ENCODE results near the gene RAP1GAP2. TPM values are rescaled to one million over a fixed set of nuclear protein-coding genes. Genes with fewer than 3 reads are reported as not detected.

Gene RAP1GAP2
- total RNA-seq, 1 experiment from 2014 or later: 72.8 TPM

DNA sequence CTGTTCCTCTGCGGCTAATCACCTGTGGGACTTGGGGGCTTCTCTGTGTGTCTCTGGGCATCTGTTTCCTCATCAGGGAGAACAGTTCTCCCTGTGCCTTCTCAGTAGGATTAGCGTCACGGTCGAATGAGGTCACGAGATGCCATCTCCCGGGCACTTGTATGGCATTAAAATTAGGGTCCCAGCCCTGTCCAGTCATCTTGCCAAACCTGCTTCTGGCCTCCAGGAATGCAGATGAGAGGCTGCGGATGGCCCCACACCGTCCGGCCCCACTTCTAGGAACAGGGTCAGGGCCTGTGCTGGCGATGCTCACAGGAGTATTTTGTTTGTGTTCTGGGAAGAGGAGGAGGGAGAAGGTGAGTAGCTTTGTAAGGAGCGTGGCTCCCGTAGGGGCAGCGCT is 208.7 kb downstream of the RAP1GAP2 start:
- CTCF ChIA-PET: interaction anchor here (1.3 kb wide), 1 partner anchor 177 kb away, joined by 4 read pairs; no protein-coding TSS in a partner anchor
- TF ChIP-seq NR2C2 (CRISPR knock-in tag; IDR thresholded peaks at IDR 0.05) (no peak), FOXJ3 (CRISPR knock-in tag; IDR thresholded peaks at IDR 0.05; ENCODE audit: borderline replicate concordance) (no peak), ATF6 (CRISPR knock-in tag; IDR thresholded peaks at IDR 0.05) (no peak), ZBTB43 (CRISPR knock-in tag; IDR thresholded peaks at IDR 0.05) (no peak), CREM (CRISPR knock-in tag; IDR thresholded peaks at IDR 0.05) (no peak), CBFB (CRISPR knock-in tag; IDR thresholded peaks at IDR 0.05; ENCODE audit: low read depth) (no peak), ZMAT4 (CRISPR knock-in tag; IDR thresholded peaks at IDR 0.05) (no peak), SP1 (CRISPR knock-in tag; conservative IDR thresholded peaks at IDR 0.05) (no peak), ZNF281 (CRISPR knock-in tag; IDR thresholded peaks at IDR 0.05) (no peak), MYBL2 (CRISPR knock-in tag; IDR thresholded peaks at IDR 0.05) (no peak), TCF7 (CRISPR knock-in tag; IDR thresholded peaks at IDR 0.05; ENCODE audit: low read depth) (no peak), IRF2 (CRISPR knock-in tag; IDR thresholded peaks at IDR 0.05; ENCODE audit: borderline replicate concordance, low read depth) (no peak), TEAD4 (CRISPR knock-in tag; IDR thresholded peaks at IDR 0.05) (no peak), RORB (CRISPR knock-in tag; IDR thresholded peaks at IDR 0.05) (no peak), FOXK1 (CRISPR knock-in tag; IDR thresholded peaks at IDR 0.05) (no peak)
- TF ChIP-seq, protein P1, sequence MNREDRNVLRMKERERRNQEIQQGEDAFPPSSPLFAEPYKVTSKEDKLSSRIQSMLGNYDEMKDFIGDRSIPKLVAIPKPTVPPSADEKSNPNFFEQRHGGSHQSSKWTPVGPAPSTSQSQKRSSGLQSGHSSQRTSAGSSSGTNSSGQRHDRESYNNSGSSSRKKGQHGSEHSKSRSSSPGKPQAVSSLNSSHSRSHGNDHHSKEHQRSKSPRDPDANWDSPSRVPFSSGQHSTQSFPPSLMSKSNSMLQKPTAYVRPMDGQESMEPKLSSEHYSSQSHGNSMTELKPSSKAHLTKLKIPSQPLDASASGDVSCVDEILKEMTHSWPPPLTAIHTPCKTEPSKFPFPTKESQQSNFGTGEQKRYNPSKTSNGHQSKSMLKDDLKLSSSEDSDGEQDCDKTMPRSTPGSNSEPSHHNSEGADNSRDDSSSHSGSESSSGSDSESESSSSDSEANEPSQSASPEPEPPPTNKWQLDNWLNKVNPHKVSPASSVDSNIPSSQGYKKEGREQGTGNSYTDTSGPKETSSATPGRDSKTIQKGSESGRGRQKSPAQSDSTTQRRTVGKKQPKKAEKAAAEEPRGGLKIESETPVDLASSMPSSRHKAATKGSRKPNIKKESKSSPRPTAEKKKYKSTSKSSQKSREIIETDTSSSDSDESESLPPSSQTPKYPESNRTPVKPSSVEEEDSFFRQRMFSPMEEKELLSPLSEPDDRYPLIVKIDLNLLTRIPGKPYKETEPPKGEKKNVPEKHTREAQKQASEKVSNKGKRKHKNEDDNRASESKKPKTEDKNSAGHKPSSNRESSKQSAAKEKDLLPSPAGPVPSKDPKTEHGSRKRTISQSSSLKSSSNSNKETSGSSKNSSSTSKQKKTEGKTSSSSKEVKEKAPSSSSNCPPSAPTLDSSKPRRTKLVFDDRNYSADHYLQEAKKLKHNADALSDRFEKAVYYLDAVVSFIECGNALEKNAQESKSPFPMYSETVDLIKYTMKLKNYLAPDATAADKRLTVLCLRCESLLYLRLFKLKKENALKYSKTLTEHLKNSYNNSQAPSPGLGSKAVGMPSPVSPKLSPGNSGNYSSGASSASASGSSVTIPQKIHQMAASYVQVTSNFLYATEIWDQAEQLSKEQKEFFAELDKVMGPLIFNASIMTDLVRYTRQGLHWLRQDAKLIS (CRISPR knock-in tag; IDR thresholded peaks at IDR 0.05; ENCODE audit: borderline replicate concordance): no peak
- TF ChIP-seq, protein P2, sequence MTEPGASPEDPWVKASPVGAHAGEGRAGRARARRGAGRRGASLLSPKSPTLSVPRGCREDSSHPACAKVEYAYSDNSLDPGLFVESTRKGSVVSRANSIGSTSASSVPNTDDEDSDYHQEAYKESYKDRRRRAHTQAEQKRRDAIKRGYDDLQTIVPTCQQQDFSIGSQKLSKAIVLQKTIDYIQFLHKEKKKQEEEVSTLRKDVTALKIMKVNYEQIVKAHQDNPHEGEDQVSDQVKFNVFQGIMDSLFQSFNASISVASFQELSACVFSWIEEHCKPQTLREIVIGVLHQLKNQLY (CRISPR knock-in tag; IDR thresholded peaks at IDR 0.05): no peak
- TF ChIP-seq, protein P3, sequence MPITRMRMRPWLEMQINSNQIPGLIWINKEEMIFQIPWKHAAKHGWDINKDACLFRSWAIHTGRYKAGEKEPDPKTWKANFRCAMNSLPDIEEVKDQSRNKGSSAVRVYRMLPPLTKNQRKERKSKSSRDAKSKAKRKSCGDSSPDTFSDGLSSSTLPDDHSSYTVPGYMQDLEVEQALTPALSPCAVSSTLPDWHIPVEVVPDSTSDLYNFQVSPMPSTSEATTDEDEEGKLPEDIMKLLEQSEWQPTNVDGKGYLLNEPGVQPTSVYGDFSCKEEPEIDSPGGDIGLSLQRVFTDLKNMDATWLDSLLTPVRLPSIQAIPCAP (CRISPR knock-in tag; IDR thresholded peaks at IDR 0.05): no peak
- TF ChIP-seq, protein P4, sequence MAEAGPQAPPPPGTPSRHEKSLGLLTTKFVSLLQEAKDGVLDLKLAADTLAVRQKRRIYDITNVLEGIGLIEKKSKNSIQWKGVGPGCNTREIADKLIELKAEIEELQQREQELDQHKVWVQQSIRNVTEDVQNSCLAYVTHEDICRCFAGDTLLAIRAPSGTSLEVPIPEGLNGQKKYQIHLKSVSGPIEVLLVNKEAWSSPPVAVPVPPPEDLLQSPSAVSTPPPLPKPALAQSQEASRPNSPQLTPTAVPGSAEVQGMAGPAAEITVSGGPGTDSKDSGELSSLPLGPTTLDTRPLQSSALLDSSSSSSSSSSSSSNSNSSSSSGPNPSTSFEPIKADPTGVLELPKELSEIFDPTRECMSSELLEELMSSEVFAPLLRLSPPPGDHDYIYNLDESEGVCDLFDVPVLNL (CRISPR knock-in tag; IDR thresholded peaks at IDR 0.05; ENCODE audit: borderline replicate concordance, low read depth): no peak
- TF ChIP-seq, protein P5, sequence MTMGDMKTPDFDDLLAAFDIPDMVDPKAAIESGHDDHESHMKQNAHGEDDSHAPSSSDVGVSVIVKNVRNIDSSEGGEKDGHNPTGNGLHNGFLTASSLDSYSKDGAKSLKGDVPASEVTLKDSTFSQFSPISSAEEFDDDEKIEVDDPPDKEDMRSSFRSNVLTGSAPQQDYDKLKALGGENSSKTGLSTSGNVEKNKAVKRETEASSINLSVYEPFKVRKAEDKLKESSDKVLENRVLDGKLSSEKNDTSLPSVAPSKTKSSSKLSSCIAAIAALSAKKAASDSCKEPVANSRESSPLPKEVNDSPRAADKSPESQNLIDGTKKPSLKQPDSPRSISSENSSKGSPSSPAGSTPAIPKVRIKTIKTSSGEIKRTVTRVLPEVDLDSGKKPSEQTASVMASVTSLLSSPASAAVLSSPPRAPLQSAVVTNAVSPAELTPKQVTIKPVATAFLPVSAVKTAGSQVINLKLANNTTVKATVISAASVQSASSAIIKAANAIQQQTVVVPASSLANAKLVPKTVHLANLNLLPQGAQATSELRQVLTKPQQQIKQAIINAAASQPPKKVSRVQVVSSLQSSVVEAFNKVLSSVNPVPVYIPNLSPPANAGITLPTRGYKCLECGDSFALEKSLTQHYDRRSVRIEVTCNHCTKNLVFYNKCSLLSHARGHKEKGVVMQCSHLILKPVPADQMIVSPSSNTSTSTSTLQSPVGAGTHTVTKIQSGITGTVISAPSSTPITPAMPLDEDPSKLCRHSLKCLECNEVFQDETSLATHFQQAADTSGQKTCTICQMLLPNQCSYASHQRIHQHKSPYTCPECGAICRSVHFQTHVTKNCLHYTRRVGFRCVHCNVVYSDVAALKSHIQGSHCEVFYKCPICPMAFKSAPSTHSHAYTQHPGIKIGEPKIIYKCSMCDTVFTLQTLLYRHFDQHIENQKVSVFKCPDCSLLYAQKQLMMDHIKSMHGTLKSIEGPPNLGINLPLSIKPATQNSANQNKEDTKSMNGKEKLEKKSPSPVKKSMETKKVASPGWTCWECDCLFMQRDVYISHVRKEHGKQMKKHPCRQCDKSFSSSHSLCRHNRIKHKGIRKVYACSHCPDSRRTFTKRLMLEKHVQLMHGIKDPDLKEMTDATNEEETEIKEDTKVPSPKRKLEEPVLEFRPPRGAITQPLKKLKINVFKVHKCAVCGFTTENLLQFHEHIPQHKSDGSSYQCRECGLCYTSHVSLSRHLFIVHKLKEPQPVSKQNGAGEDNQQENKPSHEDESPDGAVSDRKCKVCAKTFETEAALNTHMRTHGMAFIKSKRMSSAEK (CRISPR knock-in tag; IDR thresholded peaks at IDR 0.05; ENCODE audit: borderline replicate concordance): no peak
- no peaks in the 10 kb centered on the region for H3K27me3 Mint-ChIP-seq (ENCODE audit: low read depth)
- POLR2A ChIA-PET: no interaction called here
- ATAC-seq: no peak
- H3K4me1 Mint-ChIP-seq: no peaks in the 10 kb centered on the region
- peaks cover 35% of the 10 kb centered on the region for H3K36me3 Mint-ChIP-seq
- H3K9me3 Mint-ChIP-seq: no peaks in the 10 kb centered on the region
- no peak for DNase-seq (ENCODE audit: low spot score)
- H3K27ac Mint-ChIP-seq: no peak overlapping the region
- H3K4me3 Mint-ChIP-seq: no peak overlapping the region
